A204.1 (cell line): Measurements from ENCODE around the gene CHRNA4.
"Not testable (repeated sequence)": the region's sequence is repeated elsewhere in the genome, so short reads cannot be mapped to it uniquely, and the experiment has no call there.

Experiments
- FAIRE-seq: peaks from 2 replicates; lab custom pipeline; 2012; peaks lifted over from hg19 to GRCh38; lab: Jason Lieb, UNC

CHRNA4 gene

DNA sequence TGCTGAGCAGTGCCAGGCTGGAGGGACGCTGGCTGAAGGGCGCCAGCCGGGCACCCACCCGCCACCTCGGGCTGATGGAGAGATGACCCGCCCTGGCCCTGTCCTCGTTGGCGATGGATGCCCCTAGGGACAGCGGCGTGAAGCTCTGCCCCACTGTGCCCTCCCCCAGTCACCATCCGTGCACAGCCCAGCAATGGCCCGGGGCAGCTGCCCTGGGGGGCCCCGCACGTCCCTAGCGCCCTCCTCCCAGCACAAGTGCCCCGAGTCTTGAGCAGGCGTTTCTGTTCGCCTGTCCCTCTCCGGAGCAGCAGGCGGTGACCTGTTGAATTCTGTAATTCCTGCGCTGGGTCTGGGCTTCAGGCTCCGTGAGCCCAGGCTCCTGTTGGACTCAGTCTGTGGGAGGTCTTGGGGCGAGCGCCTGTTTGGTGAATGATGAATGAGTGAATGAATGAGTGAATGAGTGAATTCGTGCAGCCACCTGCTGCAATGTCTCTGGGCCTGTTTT is 36.8 kb upstream of the CHRNA4 start:
- no peak for FAIRE-seq

DNA sequence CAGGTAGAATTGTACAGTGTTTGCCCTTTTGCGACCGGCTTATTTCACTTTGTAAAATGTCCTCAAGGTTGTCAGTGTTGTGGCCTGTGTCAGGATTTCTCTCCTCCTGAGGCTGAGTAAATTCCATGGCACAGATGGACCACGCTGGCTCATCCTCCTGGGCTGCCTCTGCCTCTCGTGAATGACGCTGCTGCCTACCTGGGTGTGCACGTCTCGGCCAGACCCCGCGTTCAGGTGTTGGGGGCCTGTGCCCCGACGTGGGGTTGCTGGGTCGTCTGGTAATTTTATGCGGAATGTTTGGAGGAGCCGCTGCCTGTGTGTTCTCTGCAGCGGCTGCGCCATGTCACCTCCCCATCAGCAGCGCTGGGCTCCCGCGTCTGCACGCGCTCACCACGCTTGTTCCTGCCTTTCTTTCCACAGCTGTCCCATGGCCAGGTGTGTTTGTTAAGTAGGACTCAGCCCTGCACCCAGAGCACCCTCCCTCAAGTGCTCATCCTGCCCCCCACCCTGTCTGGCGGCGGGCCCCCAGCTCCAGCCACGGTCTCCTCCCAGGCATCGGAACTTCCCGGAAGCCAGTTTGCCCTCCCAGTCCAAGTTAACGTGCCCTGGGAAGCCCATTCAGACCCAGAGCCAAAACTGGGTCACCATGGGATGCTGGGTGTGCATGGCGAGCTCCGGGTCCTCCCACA is 36.1 kb upstream of the CHRNA4 start:
- FAIRE-seq = no peak

DNA sequence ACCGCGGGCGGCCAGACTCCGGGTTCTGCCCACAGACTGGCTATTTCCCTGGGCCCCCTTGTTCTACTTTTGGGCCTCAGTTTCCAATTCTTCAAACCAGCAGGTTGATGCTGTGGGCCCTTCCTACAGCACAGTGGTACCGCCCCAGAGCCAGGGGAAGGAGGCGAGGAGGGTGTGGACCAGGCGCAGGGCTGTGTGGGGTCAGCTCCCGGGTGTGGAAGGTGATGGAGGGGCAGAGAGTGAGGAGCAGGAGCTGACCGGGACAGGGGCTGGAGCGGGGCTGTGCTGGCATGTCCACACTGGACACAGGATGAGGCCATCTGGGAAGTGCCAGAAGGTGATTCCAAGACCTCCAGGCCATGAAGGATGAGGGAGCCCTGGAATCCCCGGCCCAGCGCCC is 35.2 kb upstream of the CHRNA4 start:
- FAIRE-seq = no peak

DNA sequence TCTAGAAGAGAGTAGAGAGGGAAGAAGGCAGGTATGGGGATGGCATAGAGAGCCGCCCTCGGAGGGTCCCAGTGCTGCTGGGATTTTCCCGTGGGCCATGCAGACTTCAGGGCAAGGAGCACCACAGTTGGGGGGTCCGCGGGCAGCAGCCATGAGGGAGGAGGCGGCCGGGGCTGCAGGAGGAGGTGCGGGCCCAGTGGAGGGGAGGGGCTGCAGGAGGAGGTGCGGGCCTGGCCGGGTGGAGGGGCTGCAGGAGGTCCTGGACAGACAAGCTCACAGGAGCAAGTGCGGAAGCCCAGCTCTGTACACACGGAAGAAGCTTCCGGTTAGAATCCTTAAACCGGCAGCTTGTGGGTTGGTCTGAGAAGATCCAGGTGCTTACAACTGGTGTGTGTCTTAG is 34.6 kb upstream of the CHRNA4 start:
- FAIRE-seq = no peak

DNA sequence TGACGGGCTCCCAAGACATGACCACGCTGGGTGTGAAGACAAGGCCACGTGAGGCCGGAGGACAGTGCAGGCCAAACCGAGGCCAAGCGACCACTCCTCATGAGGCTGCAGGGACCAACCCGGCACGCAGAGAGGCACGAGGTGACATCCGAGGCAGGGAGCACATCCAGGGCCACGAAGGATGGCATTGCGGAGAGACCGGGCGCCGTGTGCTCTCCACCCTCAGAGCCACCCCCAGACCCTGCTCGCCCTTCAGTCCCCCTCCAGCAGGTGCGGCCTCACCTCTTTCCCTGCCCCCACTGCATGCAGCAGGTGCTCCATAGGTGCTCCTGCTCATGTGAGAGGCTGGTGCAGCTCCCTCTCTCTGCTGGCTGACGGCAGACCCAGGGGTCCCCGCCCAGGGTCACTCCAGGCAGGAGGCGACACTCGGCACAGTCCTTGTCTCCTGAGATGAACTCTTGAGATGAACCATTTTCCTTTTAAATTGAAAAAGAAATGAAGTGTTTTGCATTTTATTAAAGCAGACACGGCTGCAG is 33.8 kb upstream of the CHRNA4 start:
- no peak for FAIRE-seq

DNA sequence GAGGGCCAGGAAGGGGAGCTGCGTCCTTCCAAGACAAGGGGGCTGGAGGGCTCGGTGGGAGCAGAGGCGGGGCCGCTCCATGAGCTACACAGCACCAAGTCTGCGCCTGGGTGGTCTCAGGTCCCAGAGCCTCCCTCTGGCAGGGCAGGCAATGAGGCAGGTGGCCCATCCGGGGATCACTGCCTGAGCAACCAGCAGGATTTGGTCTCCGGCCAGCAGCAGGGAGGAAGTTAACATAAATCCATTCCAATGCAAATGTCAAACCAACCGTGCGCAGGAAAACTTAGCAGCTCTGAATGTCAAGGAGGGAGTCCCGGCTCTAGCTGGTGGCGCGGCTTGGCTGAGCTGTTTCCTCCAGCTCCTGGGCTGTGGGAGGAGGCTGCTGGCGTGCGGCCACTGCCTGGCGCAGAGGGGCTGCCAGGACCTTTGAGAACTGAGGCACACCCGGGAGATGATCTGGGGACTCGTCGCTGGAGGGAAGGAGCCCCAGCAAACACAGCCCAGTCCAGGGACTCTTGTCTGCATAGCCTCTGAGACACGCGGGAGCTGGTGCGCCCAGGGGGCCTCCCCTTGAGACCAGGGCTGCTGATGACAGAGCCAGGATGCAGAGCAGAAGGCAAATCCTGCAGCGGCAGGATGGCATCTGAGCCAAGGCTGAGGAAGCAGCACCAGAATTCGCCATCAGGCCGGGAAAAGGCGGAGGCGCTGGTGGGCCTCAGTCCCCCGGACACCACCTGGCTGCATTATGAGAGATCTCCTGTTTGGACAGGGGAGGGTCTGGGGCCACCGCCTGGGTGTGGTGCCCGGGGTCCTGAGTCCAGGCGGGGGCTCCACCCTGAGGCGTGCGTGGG is 33.1 kb upstream of the CHRNA4 start:
- no peak for FAIRE-seq

DNA sequence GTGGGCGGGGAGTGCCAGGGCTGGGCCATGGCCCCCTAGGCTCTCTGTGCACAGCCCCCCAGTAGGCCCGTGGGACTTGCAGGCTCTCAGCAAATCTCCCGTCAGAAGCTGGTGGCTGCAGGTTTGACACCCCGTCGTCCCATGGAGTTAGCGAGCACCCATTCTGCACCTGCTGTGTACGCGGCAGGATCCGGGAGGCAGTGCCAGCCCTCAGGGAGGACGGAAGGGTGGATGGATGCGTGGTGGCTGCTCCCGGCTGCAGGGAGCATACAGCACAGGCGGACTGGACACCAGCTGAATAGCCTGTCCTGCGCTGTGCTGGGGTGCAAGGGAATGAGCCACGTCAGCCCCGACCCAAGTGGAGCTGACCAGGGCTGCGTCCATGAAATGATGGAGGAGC is 32.4 kb upstream of the CHRNA4 start:
- no peak for FAIRE-seq

DNA sequence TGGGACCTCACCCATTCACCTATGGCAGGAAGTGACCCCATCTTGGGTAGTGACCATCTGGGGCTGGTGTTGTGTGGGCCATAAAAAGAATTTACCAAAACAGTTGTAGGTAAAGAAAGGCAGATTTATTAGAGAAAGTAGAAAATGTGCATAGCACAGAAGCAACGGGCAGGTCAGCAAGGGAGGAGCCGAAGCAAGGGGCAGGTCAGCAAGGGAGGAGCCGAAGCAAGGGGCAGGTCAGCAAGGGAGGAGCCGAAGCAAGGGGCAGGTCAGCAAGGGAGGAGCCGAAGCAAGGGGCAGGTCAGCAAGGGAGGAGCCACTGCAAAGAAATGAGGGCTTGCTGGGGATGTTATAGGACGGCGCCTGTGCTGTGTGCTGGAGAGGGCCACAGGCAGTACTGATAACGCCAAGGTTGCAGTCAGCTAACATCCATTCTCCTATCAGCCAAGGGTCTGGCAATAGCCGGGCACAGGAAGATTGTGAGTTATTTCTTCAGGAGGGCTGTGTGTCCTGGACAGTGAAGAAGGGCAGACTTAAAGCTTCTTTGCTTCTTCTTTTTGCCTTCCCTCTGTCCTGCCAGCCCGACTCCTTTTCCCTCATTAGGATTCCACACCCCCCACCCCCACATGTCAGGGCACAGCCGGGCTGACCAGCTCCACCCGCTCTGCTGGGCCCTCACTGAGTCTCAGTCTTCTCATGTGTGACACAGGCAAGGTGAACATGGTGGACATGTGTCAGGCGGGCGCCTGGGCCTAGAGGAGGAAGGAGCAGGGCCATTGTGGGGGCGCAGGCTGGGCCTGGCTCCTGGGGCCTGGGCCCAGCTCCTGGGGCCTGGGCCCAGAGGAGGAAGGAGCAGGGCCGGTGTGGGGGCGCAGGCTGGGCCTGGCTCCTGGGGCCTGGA is 31.6 kb upstream of the CHRNA4 start:
- FAIRE-seq = no peak

DNA sequence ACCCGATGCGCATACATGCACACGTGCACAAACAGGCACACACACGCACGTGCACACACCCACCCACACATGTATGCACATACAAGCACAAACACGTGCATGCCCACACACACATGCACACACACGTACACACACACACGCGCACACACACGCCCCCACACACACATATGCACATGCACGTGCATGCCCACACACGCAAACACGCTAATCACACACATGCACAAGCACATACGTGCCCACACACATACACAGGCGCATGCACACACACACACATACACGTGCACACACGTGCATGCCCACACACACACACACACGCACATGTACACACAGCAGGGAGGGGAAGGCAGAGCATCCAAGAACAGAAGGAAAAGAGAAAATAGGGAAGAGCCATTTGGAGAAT is 26.8 kb upstream of the CHRNA4 start:
- no peak for FAIRE-seq

DNA sequence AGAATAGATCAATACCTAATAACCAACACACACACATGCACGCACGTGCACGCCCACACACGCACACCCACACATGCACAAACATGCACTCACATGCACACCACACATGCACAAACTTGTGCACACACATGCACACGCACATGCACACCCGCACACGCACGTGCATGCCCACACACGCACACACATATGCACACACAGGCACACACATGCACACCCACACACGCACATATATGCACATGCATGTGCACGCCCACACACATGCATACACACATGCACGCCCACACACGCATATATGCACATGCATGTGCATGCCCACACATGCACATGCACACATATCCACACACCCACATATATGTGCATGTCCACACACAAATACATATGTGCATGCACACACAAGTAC is 26.2 kb upstream of the CHRNA4 start:
- no peak for FAIRE-seq

DNA sequence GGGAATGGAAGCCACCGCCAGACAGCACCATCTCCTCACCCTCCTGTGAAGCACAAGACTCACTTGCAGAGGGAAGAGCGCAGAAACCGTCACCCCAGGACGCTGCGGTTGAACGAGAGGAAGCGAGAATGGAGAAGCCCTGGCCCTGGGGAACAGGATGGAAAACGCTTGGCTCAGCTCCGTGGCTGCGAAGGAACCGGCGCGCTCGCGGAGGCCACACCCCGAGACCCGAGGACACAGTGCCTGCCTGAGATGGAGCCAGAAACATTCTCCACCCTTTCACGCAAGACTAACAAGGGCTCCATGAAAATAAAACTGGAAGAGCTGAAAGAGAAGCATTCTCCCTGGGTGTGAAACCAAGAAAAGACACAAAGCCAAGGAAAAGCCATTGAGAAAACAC is 25.3 kb upstream of the CHRNA4 start:
- FAIRE-seq = no peak

DNA sequence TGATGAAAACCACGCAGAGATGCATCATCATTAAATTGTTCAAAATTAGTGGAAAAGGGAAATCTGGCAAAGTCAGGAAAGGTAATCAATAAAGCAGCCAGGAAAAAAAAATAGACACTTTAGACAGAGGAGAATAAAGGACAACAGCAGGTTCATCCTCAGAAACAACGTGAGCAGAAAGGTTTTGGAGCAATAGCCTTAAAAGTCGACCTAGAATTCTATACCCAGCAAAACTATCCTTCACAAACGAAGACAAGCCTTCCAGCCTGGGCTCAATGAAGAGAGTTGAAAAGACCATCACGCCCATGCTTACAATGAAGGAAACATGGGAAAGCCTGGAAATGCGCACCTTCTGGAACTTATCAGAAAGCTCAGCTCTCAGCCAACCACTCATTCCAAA is 24.7 kb upstream of the CHRNA4 start:
- FAIRE-seq = no peak

DNA sequence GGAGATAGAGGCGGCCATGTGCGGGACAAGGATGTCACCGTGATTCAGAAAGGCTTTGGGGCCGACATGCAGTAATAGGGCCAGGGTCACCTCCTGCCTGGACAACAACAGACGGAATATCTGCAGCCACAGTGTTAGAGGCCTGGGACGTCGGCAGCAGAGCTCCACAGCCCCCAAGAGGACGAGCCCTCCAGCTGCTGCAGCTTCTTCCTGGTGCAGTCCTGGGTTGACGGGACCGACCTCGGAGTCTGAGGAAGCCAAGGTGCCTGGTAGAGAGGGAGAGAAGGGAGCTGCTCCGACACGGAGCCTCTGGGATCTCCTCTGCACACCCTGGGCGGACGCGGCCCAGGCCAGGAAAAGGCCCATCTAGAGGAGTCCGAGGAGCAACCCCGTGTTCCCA is 23.2 kb upstream of the CHRNA4 start:
- no peak for FAIRE-seq

DNA sequence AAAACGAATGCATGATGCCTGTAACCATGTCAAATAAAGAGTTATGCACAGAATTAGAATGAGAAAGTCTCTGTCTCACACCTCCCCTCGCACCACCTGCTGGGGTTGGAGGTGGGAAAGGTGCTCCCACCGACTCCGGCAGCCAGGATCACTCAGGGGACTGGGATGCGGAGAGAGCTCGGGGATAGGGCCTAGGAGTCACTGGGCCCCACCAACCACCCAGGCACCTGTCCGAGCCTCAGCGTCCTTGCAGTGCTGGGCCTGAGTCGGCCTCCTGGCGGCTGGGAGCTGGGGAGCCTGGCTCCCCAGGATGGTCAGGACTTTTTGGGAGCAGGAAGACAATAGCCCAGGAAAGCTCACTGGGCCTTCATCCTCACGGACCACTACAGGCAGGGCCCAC is 22.4 kb upstream of the CHRNA4 start:
- no peak for FAIRE-seq

DNA sequence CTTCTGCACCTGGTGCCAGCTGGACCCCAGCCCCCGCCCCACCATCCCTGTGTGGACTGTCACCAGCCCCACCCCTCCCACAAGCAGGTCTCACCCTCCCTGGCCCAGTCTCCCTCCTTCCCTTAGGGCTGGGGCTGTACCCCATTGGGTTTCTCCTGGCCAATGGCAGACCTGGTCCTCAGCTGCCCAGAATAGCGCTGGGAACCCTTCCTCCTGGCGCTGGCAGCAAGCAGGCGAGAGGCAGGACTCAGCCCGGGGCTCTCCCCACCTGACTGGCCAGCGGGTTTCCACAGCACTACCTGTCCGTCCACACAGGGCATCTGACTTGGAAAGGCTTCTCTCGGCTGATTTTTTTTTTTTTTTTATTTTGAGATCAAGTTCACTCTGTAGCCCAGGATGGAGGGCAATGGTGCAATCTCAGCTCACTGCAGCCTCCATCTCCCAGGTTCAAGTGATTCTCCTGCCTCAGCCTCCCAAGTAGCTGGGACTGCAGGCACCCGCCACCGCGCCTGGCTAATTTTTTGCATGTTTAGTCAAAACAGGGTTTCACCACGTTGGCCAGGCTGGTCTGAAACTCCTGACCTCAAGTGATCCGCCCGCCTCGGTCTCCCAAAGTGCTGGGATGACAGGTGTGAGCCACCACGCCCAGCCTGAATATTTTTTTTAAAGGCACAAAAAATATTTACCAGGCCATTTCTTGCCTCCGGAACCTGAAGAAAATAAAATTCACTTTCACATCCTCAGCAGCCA is 21.6 kb upstream of the CHRNA4 start:
- FAIRE-seq = no peak

DNA sequence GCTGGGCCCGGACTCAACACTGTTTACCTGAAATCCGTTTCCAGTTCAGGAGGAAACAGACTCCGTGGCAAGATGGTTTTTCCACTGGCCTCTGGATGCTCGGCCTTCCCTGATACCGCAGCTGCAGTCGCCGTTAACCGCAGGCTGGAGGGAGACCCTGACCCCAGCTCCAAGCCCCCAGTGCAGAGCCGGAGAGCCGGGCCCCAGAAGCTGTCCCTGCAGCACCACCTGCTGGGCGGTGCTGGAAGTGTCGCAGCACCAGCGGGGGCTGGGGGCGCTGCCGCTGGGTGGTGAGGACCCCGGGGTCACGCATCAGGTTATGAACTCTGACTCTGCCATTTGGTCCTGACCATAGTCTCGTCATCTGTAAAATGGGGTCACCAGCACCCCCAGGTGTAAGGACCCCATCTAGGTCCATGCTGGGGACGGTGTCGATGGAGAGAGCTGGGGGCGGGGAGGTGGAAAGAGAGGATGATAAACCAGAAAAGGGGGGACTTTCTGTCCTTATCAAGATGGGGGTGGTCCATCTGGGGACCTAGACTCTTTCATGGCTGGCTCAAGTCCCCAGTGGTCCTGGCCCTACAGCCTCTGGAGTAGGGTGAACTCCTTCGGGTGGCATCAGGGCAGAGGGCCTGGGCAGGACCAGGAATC is 20.8 kb upstream of the CHRNA4 start:
- no peak for FAIRE-seq

DNA sequence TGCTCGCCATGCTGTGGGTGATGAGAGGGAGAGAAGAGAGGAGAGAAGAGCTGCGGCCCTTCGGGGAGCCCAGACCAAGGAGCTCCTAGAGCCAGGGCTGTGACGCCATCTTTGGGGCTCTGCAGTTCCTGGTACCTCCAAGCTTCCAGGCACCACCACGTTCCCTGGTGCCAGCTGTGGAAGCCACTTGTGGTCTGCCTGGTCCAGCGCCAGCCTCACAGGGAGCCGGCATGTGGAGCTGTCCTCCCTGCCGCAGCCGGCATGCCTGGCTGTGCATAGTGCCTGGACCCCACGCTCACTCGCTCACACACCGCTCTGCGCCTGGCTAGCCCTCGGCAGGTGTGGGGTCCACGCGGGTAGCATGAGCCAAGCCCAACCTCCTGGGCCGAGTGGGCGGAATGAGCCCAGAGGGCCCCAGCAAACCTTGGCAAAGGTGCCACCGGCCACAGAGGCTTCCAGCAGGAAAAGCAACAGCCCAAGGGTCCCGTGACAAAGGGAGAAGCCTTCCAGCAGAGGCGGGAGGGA is 19.3 kb upstream of the CHRNA4 start:
- no peak for FAIRE-seq

DNA sequence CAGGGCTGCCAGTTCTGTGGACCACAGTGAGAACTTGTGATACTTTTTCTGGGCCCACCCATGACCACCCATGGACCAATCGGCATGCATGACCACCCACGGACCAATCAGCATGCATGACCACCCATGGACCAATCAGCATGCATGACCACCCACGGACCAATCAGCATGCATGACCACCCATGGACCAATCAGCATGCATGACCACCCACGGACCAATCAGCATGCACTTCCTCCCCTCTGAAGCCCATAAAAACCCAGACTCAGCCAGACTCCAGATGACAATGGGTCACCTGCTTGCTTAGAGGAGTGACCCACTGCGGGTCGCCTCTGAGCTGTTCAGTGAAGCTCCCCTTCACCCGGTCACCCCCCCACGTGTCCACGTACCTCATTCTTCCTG is 18.7 kb upstream of the CHRNA4 start:
- not testable (repeated sequence) for FAIRE-seq

DNA sequence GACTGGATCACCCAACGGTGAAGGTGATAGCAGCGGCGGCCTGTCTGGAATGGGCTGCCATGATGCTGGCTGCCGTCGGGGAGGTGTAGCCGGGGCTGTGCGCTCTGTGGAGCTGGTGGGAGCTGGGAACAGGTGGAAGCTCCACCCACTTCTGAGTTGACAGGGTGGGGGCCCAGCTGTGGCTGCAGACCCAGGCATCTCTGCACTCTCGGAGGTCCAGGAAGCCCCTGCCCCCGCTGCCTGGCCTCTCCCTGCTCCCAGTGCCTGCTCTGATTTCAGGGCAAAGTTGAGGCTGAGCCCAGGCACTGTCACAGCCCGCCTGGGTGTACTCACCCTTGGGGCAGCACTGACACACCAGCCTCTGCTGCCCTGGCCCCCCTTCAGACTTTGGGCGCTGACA is 18.1 kb upstream of the CHRNA4 start:
- FAIRE-seq = no peak

DNA sequence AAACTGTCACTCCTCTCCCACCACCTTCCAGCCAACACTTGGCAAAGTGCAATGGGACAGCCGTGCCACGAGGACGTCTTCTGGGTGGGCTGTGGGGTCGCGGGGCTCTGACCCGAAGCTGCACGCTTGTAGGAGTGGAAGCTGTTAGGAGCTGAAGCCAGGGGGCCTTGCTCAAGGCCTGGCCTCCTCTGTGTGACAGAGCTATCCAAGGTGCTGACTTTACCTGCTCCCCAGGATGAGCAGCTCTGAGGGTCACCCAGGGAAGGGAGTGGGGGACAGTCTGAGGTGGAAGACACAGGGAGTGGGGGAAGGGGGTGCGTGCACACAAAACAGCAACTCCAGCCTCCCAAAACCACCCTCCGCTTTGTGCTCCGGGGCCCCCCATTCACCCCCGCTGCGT is 17.5 kb upstream of the CHRNA4 start:
- no peak for FAIRE-seq

DNA sequence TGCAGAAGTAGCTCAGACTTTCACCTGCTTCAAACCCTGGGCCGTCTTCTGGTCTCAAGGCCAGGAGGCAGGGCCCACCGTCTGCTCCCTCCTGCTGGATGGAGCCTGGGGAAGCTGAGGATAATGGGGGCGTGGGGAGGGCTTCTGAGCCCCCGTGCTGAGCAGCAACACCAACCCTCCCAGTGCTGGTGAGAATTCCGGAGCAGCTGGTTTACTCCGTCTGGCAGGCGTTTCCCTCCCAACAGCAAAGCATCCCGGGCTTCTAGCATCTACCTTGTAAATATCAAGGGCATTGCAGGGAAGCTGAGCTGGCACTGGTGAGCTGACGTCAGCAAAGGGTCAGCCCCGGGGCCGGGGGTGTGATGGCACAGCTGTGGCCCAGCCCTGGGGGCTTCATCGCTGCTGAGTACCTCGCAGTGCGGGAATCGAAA is 16.8 kb upstream of the CHRNA4 start:
- FAIRE-seq = no peak
